NCI-H2171 treated with DMSO at 0.1 percent for 48 hours (cell line): ENCODE measurements around the gene PROCR.
A peak's percentile ranks its signal among the peaks of the same experiment; 100 is the strongest.
"Not testable (repeated sequence)": the region's sequence is repeated elsewhere in the genome, so short reads cannot be mapped to it uniquely, and the experiment has no call there.

Source experiments
- DNase-seq: peaks from one replicate; lab custom pipeline; 2025; lab: John Stamatoyannopoulos, UW

Gene PROCR

GRCh38 chr20:35193031-35193791, 21.3 kb downstream of the PROCR start:
- not testable (repeated sequence) for DNase-seq

GRCh38 chr20:35196313-35196712, 24.4 kb downstream of the PROCR start:
- DNase-seq: no peak

DNA sequence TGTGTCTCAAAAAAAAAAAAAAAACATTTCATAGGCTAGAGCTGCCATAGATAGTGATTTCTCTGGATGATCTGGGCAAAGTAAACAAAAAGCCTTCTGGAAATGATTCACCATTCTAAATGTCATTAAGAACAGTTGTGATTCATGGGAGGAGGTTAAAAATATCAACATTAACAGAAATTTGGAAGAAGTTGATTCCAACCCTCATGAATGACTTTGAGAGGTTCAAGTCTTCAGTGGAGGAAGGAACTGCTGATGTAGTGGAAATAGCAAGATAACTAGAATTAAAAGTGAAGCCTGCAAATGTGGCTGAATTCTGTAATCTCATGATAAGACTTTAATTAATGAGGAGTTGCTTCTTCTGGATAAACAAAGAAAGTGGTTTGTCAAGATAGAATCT, 27.9 kb downstream of the PROCR start:
- DNase-seq: no peak

- DNase-seq: no peak
These were observed 28.4 kb downstream of the PROCR start for GRCh38 chr20:35200267-35200666.

DNA sequence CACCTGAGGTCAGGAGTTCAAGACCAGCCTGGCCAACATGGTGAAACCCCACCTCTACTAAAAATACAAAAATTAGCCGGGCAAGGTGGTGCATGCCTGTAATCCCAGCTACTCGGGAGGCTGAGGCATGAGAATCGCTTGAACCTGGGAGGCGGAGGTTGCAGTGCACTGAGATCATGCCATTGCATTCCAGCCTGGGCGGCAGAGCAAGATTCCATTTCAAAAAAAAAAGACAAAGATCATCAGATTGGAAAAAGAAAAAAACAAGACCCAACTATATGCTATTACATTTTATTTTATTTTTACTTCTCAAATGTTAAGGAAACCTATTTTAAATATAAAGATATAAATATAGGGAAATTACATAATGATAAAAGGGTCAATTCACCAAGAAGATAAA, 29.6 kb downstream of the PROCR start:
- DNase-seq: not testable (repeated sequence)

DNA sequence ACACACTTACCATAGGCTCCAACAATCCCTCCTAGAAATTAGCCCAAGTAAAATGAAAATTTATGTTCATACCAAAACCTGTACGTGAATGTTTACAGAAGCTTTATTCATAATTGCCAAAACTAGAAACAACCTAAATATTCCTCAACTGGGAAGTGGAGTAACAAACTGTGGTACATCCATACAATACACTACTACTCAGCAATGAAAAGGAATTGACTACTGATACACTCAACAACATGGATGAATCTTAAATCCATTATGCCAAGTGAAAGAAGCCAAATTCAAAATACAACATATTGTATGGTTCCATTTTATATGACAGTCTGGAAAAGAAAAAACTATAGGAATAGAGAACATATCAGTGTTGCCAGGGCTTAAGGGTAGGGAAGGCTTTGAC, 34.9 kb downstream of the PROCR start:
- no peak for DNase-seq

DNA sequence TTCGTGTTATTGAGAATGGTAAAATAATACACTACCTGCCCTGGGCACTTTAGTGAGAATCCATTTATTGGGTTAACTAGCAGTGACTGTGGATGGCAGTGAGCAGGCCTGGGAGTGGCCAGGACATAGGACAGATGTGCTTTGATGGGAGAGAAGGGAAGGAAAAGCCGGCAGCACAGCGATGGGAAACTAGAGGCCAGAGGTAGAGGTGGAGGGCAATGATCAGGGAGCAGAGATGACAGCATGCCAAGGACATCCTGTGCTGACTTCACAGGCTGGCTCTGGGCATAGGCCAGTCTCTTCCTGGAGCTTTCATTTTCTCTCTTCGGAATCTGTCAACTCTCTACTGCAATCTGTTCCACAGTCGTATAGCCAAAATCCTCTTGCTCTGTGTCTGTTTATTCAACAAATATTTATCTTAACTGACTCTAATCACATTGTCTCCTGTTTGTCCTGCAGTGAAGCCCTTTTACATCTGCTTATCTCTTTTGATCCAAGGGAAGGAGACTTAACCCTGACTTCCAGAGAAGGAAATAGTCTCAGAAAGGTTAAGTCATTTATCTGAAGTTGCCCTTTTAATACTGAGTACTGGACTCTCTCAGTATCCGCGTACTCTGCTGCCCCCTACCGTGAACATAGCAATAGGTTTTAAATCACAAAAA, 36.2 kb downstream of the PROCR start:
- peak; percentile 79 for DNase-seq

DNA sequence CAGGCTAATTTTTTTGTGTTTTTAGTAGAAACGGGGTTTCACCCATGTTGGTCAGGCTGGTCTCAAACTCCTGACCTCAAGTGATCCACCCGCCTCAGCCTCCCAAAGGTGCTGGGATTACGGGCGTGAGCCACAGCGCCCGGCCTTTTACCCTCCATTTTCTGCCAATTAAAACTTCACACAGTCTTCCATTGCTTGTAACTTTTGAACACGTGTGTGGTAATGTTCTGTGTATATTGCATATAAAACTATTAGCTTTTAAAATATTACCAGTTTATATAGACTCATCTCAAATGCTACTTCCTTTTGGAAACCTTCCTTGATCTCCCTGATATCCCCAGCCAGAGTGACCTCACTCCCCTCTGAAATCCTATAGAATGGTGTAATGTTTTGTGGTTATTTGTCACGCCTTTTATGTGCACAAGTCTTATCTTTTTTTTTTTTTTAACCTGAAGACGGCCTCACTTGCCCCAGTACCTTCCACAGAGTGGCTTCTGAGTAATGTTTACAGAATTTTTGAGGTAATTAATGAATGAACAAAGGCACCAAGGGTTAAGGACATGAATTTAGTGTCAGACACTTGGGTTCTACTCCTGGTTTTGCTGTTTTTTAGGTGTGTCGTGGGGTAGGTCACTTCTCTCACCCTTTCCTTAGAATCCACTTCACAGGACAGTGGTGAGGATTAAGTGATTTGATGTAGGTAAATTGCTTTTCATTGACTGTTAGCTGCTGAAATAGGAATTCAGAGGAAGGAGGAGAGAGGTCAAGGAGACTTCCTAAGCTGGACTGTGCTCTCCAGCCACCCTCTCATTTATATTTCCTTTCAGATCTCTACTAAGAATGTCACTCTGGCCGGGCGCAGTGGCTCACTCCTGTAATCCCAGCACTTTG, 43.4 kb downstream of the PROCR start:
- DNase-seq: no peak

- no peak for DNase-seq
These were observed 44.7 kb downstream of the PROCR start for GRCh38 chr20:35216541-35216940.

DNA sequence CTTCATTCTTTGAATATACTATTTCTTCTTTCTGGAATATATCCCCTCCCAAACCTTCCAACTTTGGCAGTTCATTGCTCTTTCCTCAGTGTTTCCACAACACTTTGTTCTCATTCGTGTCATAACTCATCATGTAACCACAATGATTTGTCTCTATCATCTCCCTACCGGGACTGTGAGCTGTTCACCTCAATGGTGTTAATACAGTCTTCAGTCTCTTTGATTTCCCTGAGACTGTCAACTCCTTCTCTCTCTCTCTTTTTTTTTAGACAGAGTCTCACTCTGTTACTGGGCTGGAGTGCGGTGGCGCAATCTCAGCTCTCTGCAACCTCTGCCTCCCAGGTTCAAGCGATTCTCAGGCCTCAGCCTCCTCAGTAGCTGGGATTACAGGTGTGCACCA, 52.1 kb downstream of the PROCR start:
- DNase-seq: no peak

DNA sequence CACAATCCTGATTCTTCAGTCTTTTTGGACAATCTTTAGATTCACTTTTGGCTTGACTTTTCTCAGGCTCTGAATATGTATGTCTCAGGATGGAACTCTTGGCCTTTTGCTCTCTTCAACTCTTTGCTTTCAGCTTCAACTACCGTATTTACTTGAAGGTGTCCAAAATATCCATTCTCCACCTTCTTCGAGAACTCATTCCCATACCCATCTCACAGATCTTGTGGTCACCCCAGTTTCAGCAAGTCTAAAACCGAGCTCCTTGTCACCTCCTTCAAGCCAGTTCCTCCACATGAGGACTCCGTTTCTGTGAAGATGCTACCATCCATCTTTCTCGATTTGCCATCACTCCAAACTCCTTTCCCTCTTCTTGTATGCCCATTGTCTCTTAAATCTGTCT, 52.7 kb downstream of the PROCR start:
- no peak for DNase-seq

- peak; percentile 40 for DNase-seq
These were observed 53.6 kb downstream of the PROCR start for GRCh38 chr20:35225319-35226125.

- DNase-seq: no peak
These were observed 54.4 kb downstream of the PROCR start, which contains the start of gene MMP24 for GRCh38 chr20:35226126-35226883. Gene MMP24 (plus strand): TSS chr20:35226690. CDS start chr20:35226739, 49 bp downstream.
